ENCODE measurements around the gene B3GALT4.

B3GALT4 gene

GRCh38 chr6:33278810-33279209 is 1.9 kb downstream of the B3GALT4 start:
- no peak for TF ChIP-seq EZH2phosphoT487 (conservative IDR thresholded peaks at IDR 0.05; ENCODE audit: low read length)
- no peak for TF ChIP-seq CTCF (IDR thresholded peaks at IDR 0.05; ENCODE audit: insufficient read depth, low read length, poor library complexity, severe bottlenecking)
- H3K36me3 ChIP-seq (ENCODE audit: low read length): peaks cover 16% of the 10 kb centered on the region
- H3K4me2 ChIP-seq (ENCODE audit: low read depth, low read length, poor library complexity, severe bottlenecking): no peak overlapping the region
- H3K4me3 ChIP-seq (ENCODE audit: insufficient read depth, low read length, poor library complexity, severe bottlenecking): no peak overlapping the region
- peak overlapping the region; percentile 90; the same call in 1 of the 2 replicates for H3K27ac ChIP-seq (ENCODE audit: low read depth, low read length)
- H3K79me2 ChIP-seq (ENCODE audit: insufficient read depth, low read length): peaks cover 18% of the 10 kb centered on the region
- H3K9ac ChIP-seq (ENCODE audit: low read length): no peak overlapping the region
- H3K9me3 ChIP-seq (ENCODE audit: insufficient read depth, low read length): no peaks in the 10 kb centered on the region
- H3K9me2 ChIP-seq (replicated peaks; ENCODE audit: insufficient read depth, low read length): no peaks in the 10 kb centered on the region
- H4K20me1 ChIP-seq (ENCODE audit: low read depth, low read length): peaks cover 9% of the 10 kb centered on the region; the same call in 1 of the 2 replicates
- H2AFZ ChIP-seq (ENCODE audit: low read depth, low read length, severe bottlenecking): no peak overlapping the region
- H3F3A ChIP-seq (ENCODE audit: insufficient read depth): peaks cover 68% of the 10 kb centered on the region
- H3K27me3 ChIP-seq (ENCODE audit: low read length): no peaks in the 10 kb centered on the region

- peaks cover 5% of the 10 kb centered on the region; the same call in 1 of the 2 replicates for H4K20me1 ChIP-seq (ENCODE audit: low read depth, low read length)
- no peaks in the 10 kb centered on the region for H3K9me2 ChIP-seq (replicated peaks; ENCODE audit: insufficient read depth, low read length)
- H3K36me3 ChIP-seq (ENCODE audit: low read length): peaks cover 14% of the 10 kb centered on the region; the same call in 1 of the 2 replicates
- no peak overlapping the region for H3K9ac ChIP-seq (ENCODE audit: low read length)
- H3K79me2 ChIP-seq (ENCODE audit: insufficient read depth, low read length): peaks cover 13% of the 10 kb centered on the region
- no peaks in the 10 kb centered on the region for H3K27me3 ChIP-seq (ENCODE audit: low read length)
- H2AFZ ChIP-seq (ENCODE audit: low read depth, low read length, severe bottlenecking): no peak overlapping the region
- no peak overlapping the region for H3K4me3 ChIP-seq (ENCODE audit: insufficient read depth, low read length, poor library complexity, severe bottlenecking)
- peaks cover 64% of the 10 kb centered on the region for H3F3A ChIP-seq (ENCODE audit: insufficient read depth)
- H3K27ac ChIP-seq (ENCODE audit: low read depth, low read length): no peak overlapping the region
- H3K9me3 ChIP-seq (ENCODE audit: insufficient read depth, low read length): no peaks in the 10 kb centered on the region
- no peak overlapping the region for H3K4me2 ChIP-seq (ENCODE audit: low read depth, low read length, poor library complexity, severe bottlenecking)
- TF ChIP-seq CTCF (IDR thresholded peaks at IDR 0.05; ENCODE audit: insufficient read depth, low read length, poor library complexity, severe bottlenecking): no peak
- TF ChIP-seq EZH2phosphoT487 (conservative IDR thresholded peaks at IDR 0.05; ENCODE audit: low read length): no peak
These were observed 2.4 kb downstream of the B3GALT4 start for GRCh38 chr6:33279257-33279695.

GRCh38 chr6:33279971-33280511 is 3.1 kb downstream of the B3GALT4 start:
- Histone ChIP-seq H3K4me2 (ENCODE audit: low read depth, low read length, poor library complexity, severe bottlenecking) (no peak overlapping the region), H3K9me2 (replicated peaks; ENCODE audit: insufficient read depth, low read length) (no peaks in the 10 kb centered on the region), H3K79me2 (ENCODE audit: insufficient read depth, low read length) (peaks cover 6% of the 10 kb centered on the region), H3K4me3 (ENCODE audit: insufficient read depth, low read length, poor library complexity, severe bottlenecking) (no peak overlapping the region), H4K20me1 (ENCODE audit: low read depth, low read length) (no peaks in the 10 kb centered on the region; the same call in 1 of the 2 replicates), H3K9ac (ENCODE audit: low read length) (no peak overlapping the region), H3K36me3 (ENCODE audit: low read length) (peaks cover 14% of the 10 kb centered on the region; the same call in 1 of the 2 replicates), H3K9me3 (ENCODE audit: insufficient read depth, low read length) (no peaks in the 10 kb centered on the region), H3K27ac (ENCODE audit: low read depth, low read length) (no peak overlapping the region), H2AFZ (ENCODE audit: low read depth, low read length, severe bottlenecking) (no peak overlapping the region), H3F3A (ENCODE audit: insufficient read depth) (peaks cover 56% of the 10 kb centered on the region), H3K27me3 (ENCODE audit: low read length) (no peaks in the 10 kb centered on the region)
- no peak for TF ChIP-seq EZH2phosphoT487 (conservative IDR thresholded peaks at IDR 0.05; ENCODE audit: low read length)
- peak; percentile 56 for TF ChIP-seq CTCF (IDR thresholded peaks at IDR 0.05; ENCODE audit: insufficient read depth, low read length, poor library complexity, severe bottlenecking)
